DOHH2 (cell line): Measurements from ENCODE around the gene DGKB.

Experiments
- CTCF ChIP-seq: fragments of 200-600 bp; sonication (generic); IDR thresholded peaks from one replicate; pipeline ENCODE4 v1.5.1; 2014; ENCODE audit warnings: antibody characterized with exemption, mild to moderate bottlenecking, low read depth, low read length; ENCODE audit not compliant: poor library complexity, severe bottlenecking
- EZH2phosphoT487 ChIP-seq: fragments of 200-600 bp; sonication (generic); IDR thresholded peaks from 2 replicates; pipeline ENCODE4 v1.6.1; 2017; ENCODE audit warnings: borderline replicate concordance, mild to moderate bottlenecking, antibody characterized with exemption, low read length, moderate library complexity, mixed read lengths

GRCh38 chr7:14598978-14599377 is 303.6 kb downstream of the DGKB start:
- no peak for TF ChIP-seq CTCF
- no peak for TF ChIP-seq EZH2phosphoT487
